Measurements from ENCODE around the gene TMEM258. TPM values are rescaled to one million over a fixed set of nuclear protein-coding genes. Genes with fewer than 3 reads are reported as not detected.
A peak's percentile ranks its signal among the peaks of the same experiment; 100 is the strongest.

Gene TMEM258
- total and polyA plus RNA-seq, 4 donors, result 31.0 to 136 (median 98.7) TPM

- TF ChIP-seq REST (IDR thresholded peaks at IDR 0.05), result peak; percentile 86
Observed at GRCh38 chr11:61756452-61757212, 35.8 kb downstream of the TMEM258 start (continued).

GRCh38 chr11:61756147-61756451 lies 36.3 kb downstream of the TMEM258 start:
- peak overlapping the region; percentile 87 to 97 for H3K27ac ChIP-seq (ENCODE audit: low read depth in 1 of 2, low read length in 2 of 2)

More at GRCh38 chr11:61756147-61756451, 36.3 kb downstream of the TMEM258 start:
- DNase-seq (ENCODE audit: low spot score), result no peak
- H3K9ac ChIP-seq (ENCODE audit: low read depth in 1 of 2, low read length in 2 of 2), result peak overlapping the region; percentile 14 to 86
- no peaks in the 10 kb centered on the region for H3K27me3 ChIP-seq (ENCODE audit: control insufficient read depth in 4 of 4, insufficient read depth in 4 of 4, low read length in 3 of 4)
- 68% methylated on average over 4 of the region's 4 CpGs for WGBS
- no peaks in the 10 kb centered on the region for H3K9me3 ChIP-seq (ENCODE audit: control insufficient read depth in 4 of 4, low read length in 3 of 4)
- H3K4me3 ChIP-seq (ENCODE audit: low read depth in 1 of 3, low read length in 3 of 3), result peak overlapping the region in 2 of 3 donors; percentile 12 to 40
- TF ChIP-seq SP1 (IDR thresholded peaks at IDR 0.05) (no peak), TAF1 (conservative IDR thresholded peaks at IDR 0.05) (no peak), ATF3 (IDR thresholded peaks at IDR 0.05) (no peak), ZBTB33 (IDR thresholded peaks at IDR 0.05) (no peak), CTCF (IDR thresholded peaks at IDR 0.05; ENCODE audit: low read depth, low read length, missing input control) (no peak), HNF4G (IDR thresholded peaks at IDR 0.05) (no peak), REST (IDR thresholded peaks at IDR 0.05) (no peak), JUND (IDR thresholded peaks at IDR 0.05) (no peak), FOXA2 (IDR thresholded peaks at IDR 0.05) (no peak), GABPA (IDR thresholded peaks at IDR 0.05 in 1 of 2, conservative IDR thresholded peaks at IDR 0.05 in 1 of 2) (no peak), RXRA (IDR thresholded peaks at IDR 0.05) (no peak), YY1 (IDR thresholded peaks at IDR 0.05) (no peak), RAD21 (IDR thresholded peaks at IDR 0.05) (no peak), HNF4A (conservative IDR thresholded peaks at IDR 0.05) (no peak), NR2F2 (IDR thresholded peaks at IDR 0.05) (no peak), MAX (IDR thresholded peaks at IDR 0.05) (no peak), EGR1 (IDR thresholded peaks at IDR 0.05; ENCODE audit: low read depth in 2 of 2) (no peak), FOXA1 (IDR thresholded peaks at IDR 0.05) (no peak)
- peaks cover 9 to 40% (median 23%) of the 10 kb centered on the region in 4 donors for H3K4me1 ChIP-seq (ENCODE audit: control insufficient read depth in 4 of 4, insufficient read depth in 4 of 4, low read length in 3 of 4)
- H3K36me3 ChIP-seq (ENCODE audit: control insufficient read depth in 4 of 4, insufficient read depth in 3 of 4, low read depth in 1 of 4, low read length in 3 of 4), result no peaks in the 10 kb centered on the region
